HUES64 (cell line): ENCODE measurements around the gene SUV39H1.

Source experiments
- H3K27ac ChIP-seq: 2 replicates; pipeline ENCODE4 v1.7.0; 2013; ENCODE audit warnings: low read depth, low read length, inconsistent platforms
- H3K27me3 ChIP-seq: 2 replicates; pipeline ENCODE4 v1.6.1; 2013; ENCODE audit warnings: mild to moderate bottlenecking, low read length; ENCODE audit not compliant: insufficient read depth
- H3K36me3 ChIP-seq: 2 replicates; pipeline ENCODE4 v1.6.1; 2013; ENCODE audit warnings: mild to moderate bottlenecking, low read length; ENCODE audit not compliant: insufficient read depth
- H3K4me1 ChIP-seq: 2 replicates; pipeline ENCODE4 v1.6.1; 2013; ENCODE audit warnings: mild to moderate bottlenecking, low read length, moderate library complexity; ENCODE audit not compliant: insufficient read depth
- H3K4me3 ChIP-seq: 2 replicates; pipeline ENCODE4 v1.5.1; 2013; ENCODE audit warnings: mild to moderate bottlenecking, low read length, moderate library complexity
- H3K9ac ChIP-seq: 2 replicates; pipeline ENCODE4 v1.6.1; 2013; ENCODE audit warnings: mild to moderate bottlenecking, low read depth, low read length
- H3K9me3 ChIP-seq: 2 replicates; pipeline ENCODE4 v1.6.1; 2013; ENCODE audit warnings: low read depth, low read length; ENCODE audit not compliant: insufficient read depth
- WGBS: fragments of 150-250, 120-280 bp; methylation state at CpG from one replicate; pipeline ENCODE4 v1.1.7; 2013; ENCODE audit warnings: missing lambda C conversion rate; 5-methylcytosine and 5-hydroxymethylcytosine counted together

Gene SUV39H1

GRCh38 chrX:48715072-48715471, 18.5 kb downstream of the SUV39H1 start:
- Histone ChIP-seq H3K9me3 (no peaks in the 10 kb centered on the region), H3K9ac (no peak overlapping the region), H3K36me3 (no peaks in the 10 kb centered on the region), H3K27me3 (peaks cover 2% of the 10 kb centered on the region; the same call in 1 of the 2 replicates), H3K4me3 (no peak overlapping the region), H3K4me1 (no peaks in the 10 kb centered on the region), H3K27ac (no peak overlapping the region)
- WGBS = 84% methylated on average over 2 of the region's 2 CpGs

- Histone ChIP-seq H3K27me3 (peaks cover 2% of the 10 kb centered on the region; the same call in 1 of the 2 replicates), H3K9ac (no peak overlapping the region), H3K4me1 (no peaks in the 10 kb centered on the region), H3K4me3 (no peak overlapping the region), H3K36me3 (no peaks in the 10 kb centered on the region), H3K27ac (no peak overlapping the region), H3K9me3 (no peaks in the 10 kb centered on the region)
- 76% methylated on average over 4 of the region's 4 CpGs for WGBS
Measured at GRCh38 chrX:48715876-48716502, 19.5 kb downstream of the SUV39H1 start.

- 86% methylated on average over 2 of the region's 2 CpGs for WGBS
- Histone ChIP-seq H3K4me1 (no peaks in the 10 kb centered on the region), H3K27ac (no peak overlapping the region), H3K36me3 (no peaks in the 10 kb centered on the region), H3K9me3 (no peaks in the 10 kb centered on the region), H3K4me3 (no peak overlapping the region), H3K9ac (no peak overlapping the region), H3K27me3 (no peaks in the 10 kb centered on the region)
Measured at GRCh38 chrX:48719958-48720357, 23.4 kb downstream of the SUV39H1 start.

GRCh38 chrX:48720577-48721250, 24.2 kb downstream of the SUV39H1 start:
- Histone ChIP-seq H3K9me3 (no peaks in the 10 kb centered on the region), H3K9ac (no peak overlapping the region), H3K27ac (no peak overlapping the region), H3K4me1 (no peaks in the 10 kb centered on the region), H3K36me3 (no peaks in the 10 kb centered on the region), H3K27me3 (no peaks in the 10 kb centered on the region), H3K4me3 (no peak overlapping the region)
- 89% methylated on average over 4 of the region's 4 CpGs for WGBS

- H3K27me3 ChIP-seq = no peaks in the 10 kb centered on the region
- H3K27ac ChIP-seq = no peak overlapping the region
- H3K4me1 ChIP-seq = no peaks in the 10 kb centered on the region
- H3K36me3 ChIP-seq = no peaks in the 10 kb centered on the region
- no peaks in the 10 kb centered on the region for H3K9me3 ChIP-seq
- no peak overlapping the region for H3K4me3 ChIP-seq
- H3K9ac ChIP-seq = no peak overlapping the region
Measured at GRCh38 chrX:48721916-48722315, 25.4 kb downstream of the SUV39H1 start.

GRCh38 chrX:48726596-48726995, 30.1 kb downstream of the SUV39H1 start:
- Histone ChIP-seq H3K4me3 (no peak overlapping the region), H3K9ac (no peak overlapping the region), H3K4me1 (no peaks in the 10 kb centered on the region), H3K36me3 (no peaks in the 10 kb centered on the region), H3K9me3 (no peaks in the 10 kb centered on the region), H3K27me3 (no peaks in the 10 kb centered on the region), H3K27ac (no peak overlapping the region)
- WGBS = 100% methylated on average over 1 of the region's 2 CpGs

GRCh38 chrX:48728653-48729052, 32.1 kb downstream of the SUV39H1 start:
- no peaks in the 10 kb centered on the region for H3K9me3 ChIP-seq
- H3K27ac ChIP-seq = no peak overlapping the region

GRCh38 chrX:48736303-48736702, 39.8 kb downstream of the SUV39H1 start:
- H3K27ac ChIP-seq = no peak overlapping the region
- no peak overlapping the region for H3K9ac ChIP-seq
- H3K9me3 ChIP-seq = no peaks in the 10 kb centered on the region
- H3K27me3 ChIP-seq = no peaks in the 10 kb centered on the region
- 94% methylated on average over 1 of the region's 1 CpG for whole genome bisulfite sequencing
- H3K4me3 ChIP-seq = peak overlapping the region; percentile 91
- no peaks in the 10 kb centered on the region for H3K36me3 ChIP-seq
- H3K4me1 ChIP-seq = peaks cover 5% of the 10 kb centered on the region; the same call in 1 of the 2 replicates

More at GRCh38 chrX:48728653-48729052, 32.1 kb downstream of the SUV39H1 start:
- Histone ChIP-seq H3K4me3 (no peak overlapping the region), H3K9ac (no peak overlapping the region), H3K36me3 (no peaks in the 10 kb centered on the region), H3K27me3 (no peaks in the 10 kb centered on the region), H3K4me1 (no peaks in the 10 kb centered on the region)

- H3K36me3 ChIP-seq = no peaks in the 10 kb centered on the region
- no peak overlapping the region for H3K27ac ChIP-seq
- no peak overlapping the region for H3K9ac ChIP-seq
Measured at GRCh38 chrX:48736878-48737212, 40.3 kb downstream of the SUV39H1 start.

GRCh38 chrX:48737213-48737938, 40.8 kb downstream of the SUV39H1 start:
- H3K4me3 ChIP-seq = peak overlapping the region; percentile 91
- no peaks in the 10 kb centered on the region for H3K36me3 ChIP-seq
- H3K27me3 ChIP-seq = no peaks in the 10 kb centered on the region
- peak overlapping the region; percentile 91 for H3K9ac ChIP-seq
- no peaks in the 10 kb centered on the region for H3K9me3 ChIP-seq
- H3K4me1 ChIP-seq = peaks cover 5% of the 10 kb centered on the region; the same call in 1 of the 2 replicates
- H3K27ac ChIP-seq = peak overlapping the region; percentile 96
- under 1% methylated on average over 48 of the region's 48 CpGs for WGBS

More at GRCh38 chrX:48736878-48737212, 40.3 kb downstream of the SUV39H1 start:
- peaks cover 5% of the 10 kb centered on the region; the same call in 1 of the 2 replicates for H3K4me1 ChIP-seq
- H3K9me3 ChIP-seq = no peaks in the 10 kb centered on the region
- WGBS = 15% methylated on average over 10 of the region's 10 CpGs
- peak overlapping the region; percentile 91 for H3K4me3 ChIP-seq
- no peaks in the 10 kb centered on the region for H3K27me3 ChIP-seq

- WGBS = 77% methylated on average over 6 of the region's 7 CpGs
- H3K36me3 ChIP-seq = no peaks in the 10 kb centered on the region
- H3K4me3 ChIP-seq = peak overlapping the region; percentile 91
- peak overlapping the region; percentile 91 for H3K9ac ChIP-seq
- no peaks in the 10 kb centered on the region for H3K27me3 ChIP-seq
- peak overlapping the region; percentile 96; the same call in 1 of the 2 replicates for H3K27ac ChIP-seq
- H3K4me1 ChIP-seq = peaks cover 5% of the 10 kb centered on the region; the same call in 1 of the 2 replicates
- no peaks in the 10 kb centered on the region for H3K9me3 ChIP-seq
Measured at GRCh38 chrX:48737940-48738339, 41.4 kb downstream of the SUV39H1 start.
